Neural cell (in vitro differentiated cells): ENCODE results near the gene NOMO2.
"Not testable (repeated sequence)": the region's sequence is repeated elsewhere in the genome, so short reads cannot be mapped to it uniquely, and the experiment has no call there.

Experiments used
- CTCF ChIP-seq: fragments of 450-650 bp; IDR thresholded peaks from 2 replicates; pipeline ENCODE4 v1.5.1; 2014; ENCODE audit warnings: antibody characterized with exemption, mild to moderate bottlenecking, moderate library complexity; ENCODE audit not compliant: poor library complexity, severe bottlenecking
- EZH2 ChIP-seq: fragments of 200-600, 300-800 bp; shearing (Covaris generic), sonication (generic); IDR thresholded peaks from 2 replicates; pipeline ENCODE4 v1.6.1; 2014; ENCODE audit warnings: antibody characterized with exemption, low read length, borderline replicate concordance, mild to moderate bottlenecking; ENCODE audit not compliant: insufficient read depth, poor library complexity, severe bottlenecking
- POLR2AphosphoS5 ChIP-seq: IDR thresholded peaks from 2 replicates; pipeline ENCODE4 v1.6.1; 2012
- REST ChIP-seq: IDR thresholded peaks from 2 replicates; pipeline ENCODE4 v1.6.1; 2012; ENCODE audit warnings: borderline replicate concordance
- SMC3 ChIP-seq: fragments of 450-650 bp; conservative IDR thresholded peaks from 2 replicates; pipeline ENCODE4 v1.6.1; 2014; ENCODE audit warnings: antibody characterized with exemption, mild to moderate bottlenecking, moderate library complexity; ENCODE audit not compliant: poor library complexity
- TAF1 ChIP-seq: IDR thresholded peaks from 2 replicates; pipeline ENCODE4 v1.6.1; 2012; ENCODE audit warnings: low read depth

- not testable (repeated sequence) for TF ChIP-seq CTCF, POLR2AphosphoS5, REST, EZH2, TAF1, SMC3
Observed at GRCh38 chr16:18577942-18578341, 16.0 kb upstream of the NOMO2 start.
